Erythroblast (primary cell): ENCODE data around the gene VAV2.
A peak's percentile ranks its signal among the peaks of the same experiment; 100 is the strongest.

Experiments used
- DNase-seq, 2 experiments: peaks; one replicate each; lab custom pipeline; 2025; lab: John Stamatoyannopoulos, UW
- GATA1 ChIP-seq: IDR thresholded peaks from 2 replicates; pipeline ENCODE4 v1.6.1; 2011; ENCODE audit warnings: low read depth, mild to moderate bottlenecking, control low read depth, low read length, moderate library complexity
- POLR2A ChIP-seq: IDR thresholded peaks from 2 replicates; pipeline ENCODE4 v1.6.1; 2011; ENCODE audit warnings: mild to moderate bottlenecking, low read length

Gene VAV2

DNA sequence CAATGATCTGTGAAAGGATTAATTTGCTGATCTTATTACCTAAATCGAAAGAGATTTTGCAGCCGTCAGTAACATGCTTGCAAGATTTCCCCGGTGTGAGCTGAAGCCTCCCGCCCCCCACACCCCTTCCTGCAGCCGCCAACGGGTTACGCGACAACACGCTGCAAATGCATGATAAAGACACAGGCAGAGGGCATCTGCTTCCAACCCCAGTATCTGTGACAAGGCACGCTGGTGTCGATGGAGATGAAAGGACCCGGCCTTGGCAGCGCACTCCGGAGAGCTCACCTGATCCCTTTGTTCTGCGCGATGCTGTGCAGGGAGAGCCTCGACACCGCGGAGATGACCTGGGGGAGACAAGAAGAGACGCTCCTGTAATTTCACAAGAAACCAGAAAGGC, 131.0 kb downstream of the VAV2 start:
- DNase-seq, result peak in 1 of 2 experiments; percentile 17
- TF ChIP-seq GATA1 (no peak), POLR2A (no peak)

GRCh38 chr9:133858771-133859170, 133.4 kb downstream of the VAV2 start:
- DNase-seq, result no peak
- TF ChIP-seq GATA1, result no peak
- no peak for TF ChIP-seq POLR2A

DNA sequence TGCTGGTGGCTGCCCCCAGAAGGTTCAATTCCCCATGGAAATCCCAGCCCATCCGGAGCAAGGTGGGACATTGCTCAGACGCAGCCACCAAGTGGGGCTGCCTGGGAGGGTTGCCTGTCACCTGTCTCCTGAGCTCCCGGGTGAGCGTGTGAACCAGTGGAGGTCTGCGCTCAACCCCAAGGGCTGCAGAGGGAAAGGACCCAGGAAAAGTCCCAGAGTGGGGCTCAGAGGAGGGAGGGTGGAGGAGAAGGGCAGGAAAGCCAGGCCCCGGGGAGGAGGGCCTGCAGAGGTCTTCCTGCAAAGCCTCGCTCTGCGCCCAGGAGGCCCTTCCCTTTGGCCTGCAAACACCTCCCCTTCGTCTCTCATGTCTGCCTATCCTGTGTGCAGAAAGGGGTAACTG, 134.5 kb downstream of the VAV2 start:
- TF ChIP-seq POLR2A (no peak), GATA1 (no peak)
- no peak for DNase-seq

GRCh38 chr9:133856798-133857197, 135.3 kb downstream of the VAV2 start:
- TF ChIP-seq POLR2A, result no peak
- no peak for TF ChIP-seq GATA1
- no peak for DNase-seq

DNA sequence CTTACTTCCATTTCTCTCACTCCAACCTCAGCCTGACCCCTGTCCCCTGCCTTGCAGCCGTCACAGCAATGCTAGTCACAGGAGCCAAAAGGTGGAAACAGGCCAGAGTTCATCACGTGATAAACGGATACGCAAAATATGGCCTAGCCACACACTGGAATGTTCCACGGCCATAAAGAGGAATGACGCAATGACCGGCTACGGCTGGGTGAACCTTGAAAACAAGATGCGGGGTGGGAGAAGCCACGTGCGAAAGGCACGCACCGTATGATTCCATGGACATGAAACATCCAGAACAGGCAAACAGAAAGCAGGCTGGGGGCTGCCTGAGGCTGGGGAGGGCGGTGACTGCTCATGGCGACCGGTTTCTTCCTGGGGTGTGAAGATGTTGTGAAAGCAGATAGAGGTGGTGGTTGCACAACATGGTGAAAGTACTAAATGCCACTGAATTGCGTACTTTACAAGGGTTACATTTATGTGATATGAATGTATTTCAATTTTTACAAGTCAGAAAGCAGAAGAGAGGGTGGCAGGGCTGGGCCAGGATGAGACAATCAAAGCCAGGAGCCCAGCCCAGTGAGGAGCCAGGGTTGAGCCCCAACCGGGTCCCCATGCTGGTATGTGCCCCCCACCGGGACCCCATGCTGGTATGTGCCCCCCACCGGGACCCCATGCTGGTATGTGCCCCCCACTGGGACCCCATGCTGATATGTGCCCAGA, 136.2 kb downstream of the VAV2 start:
- no peak for DNase-seq
- TF ChIP-seq POLR2A, result no peak
- TF ChIP-seq GATA1, result no peak

- TF ChIP-seq POLR2A (no peak), GATA1 (no peak)
- DNase-seq, result no peak
Observed at GRCh38 chr9:133855371-133855770, 136.8 kb downstream of the VAV2 start.

DNA sequence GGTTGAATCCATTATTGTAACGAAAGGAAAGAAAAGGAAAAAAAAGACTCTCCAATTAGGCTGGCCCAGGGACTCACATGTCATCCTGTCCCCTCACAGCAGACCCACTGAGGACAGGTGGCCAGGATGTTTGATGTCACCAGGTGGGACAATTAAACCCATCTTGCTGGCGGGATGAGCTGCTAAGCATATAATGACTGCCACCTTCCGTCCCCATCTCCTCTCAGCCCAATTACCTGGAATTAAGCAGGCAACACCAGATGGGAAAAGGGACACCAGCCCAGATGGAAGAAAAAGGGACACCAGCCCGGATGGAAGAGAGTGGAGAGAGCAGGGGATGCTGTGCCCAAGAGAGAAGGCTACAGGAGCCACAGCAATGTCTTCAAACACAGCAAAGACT, 137.4 kb downstream of the VAV2 start:
- DNase-seq, result no peak
- no peak for TF ChIP-seq GATA1
- no peak for TF ChIP-seq POLR2A

GRCh38 chr9:133854048-133854447, 138.1 kb downstream of the VAV2 start:
- DNase-seq, result no peak
- no peak for TF ChIP-seq GATA1
- no peak for TF ChIP-seq POLR2A

DNA sequence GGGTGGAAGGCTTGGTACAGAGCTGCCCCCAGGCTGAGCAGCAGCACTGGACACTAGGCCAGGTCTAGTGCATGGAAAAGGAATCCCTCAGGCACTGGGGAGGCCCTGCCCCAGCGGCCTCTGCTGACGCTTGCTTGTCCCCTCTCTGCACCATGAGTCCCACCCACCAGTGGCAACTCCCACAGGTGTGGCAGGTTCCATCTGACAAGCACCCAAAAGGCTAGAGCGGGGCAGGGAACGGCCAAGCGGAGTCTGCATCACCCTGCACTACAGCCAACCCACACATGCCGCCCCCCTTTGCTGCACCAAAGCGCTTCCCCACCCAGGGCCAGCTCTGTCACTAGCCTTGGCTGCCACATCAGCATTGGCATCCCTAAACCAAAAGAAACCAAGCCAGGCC, 138.8 kb downstream of the VAV2 start:
- TF ChIP-seq GATA1 (no peak), POLR2A (no peak)
- no peak for DNase-seq

- TF ChIP-seq POLR2A, result no peak
- TF ChIP-seq GATA1, result no peak
- DNase-seq, result no peak
Observed at GRCh38 chr9:133852431-133852830, 139.7 kb downstream of the VAV2 start.

DNA sequence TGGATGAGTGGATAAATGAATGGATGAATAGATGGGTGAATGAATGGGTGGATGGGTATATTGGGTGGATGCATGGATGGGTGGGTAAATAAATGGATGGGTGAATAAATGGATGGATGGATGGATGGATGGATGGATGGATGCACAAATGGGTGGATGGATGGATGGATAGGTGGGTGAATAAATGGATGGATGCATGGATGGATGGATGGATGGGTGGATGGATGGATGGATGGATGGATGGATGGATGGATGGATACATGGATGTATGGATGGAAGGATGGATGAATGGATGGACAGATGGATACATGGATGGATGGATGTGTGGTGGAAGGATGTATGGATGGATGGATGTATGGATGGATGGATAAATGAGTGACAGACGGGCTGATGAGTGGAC, 140.4 kb downstream of the VAV2 start:
- no peak for DNase-seq
- no peak for TF ChIP-seq GATA1
- TF ChIP-seq POLR2A, result no peak

DNA sequence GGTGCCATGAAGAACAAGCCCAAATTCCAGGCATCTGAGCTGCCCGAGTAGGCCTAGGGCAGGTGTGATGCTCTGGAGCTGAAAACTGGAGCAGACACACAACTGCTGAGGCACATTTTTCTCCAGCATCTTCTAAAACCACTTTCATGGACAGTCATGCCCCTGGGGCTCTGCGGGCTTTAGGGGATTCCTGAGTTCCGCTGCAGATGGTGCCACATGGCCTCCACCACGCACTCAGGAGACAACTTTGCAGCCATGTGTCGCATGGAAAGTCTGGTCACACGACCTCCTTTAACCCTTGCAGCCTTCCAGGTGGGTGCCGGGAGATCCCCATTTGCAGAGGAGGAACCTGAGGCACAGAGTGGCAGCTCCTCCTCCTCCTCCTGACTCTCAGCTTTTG, 141.2 kb downstream of the VAV2 start:
- no peak for TF ChIP-seq GATA1
- TF ChIP-seq POLR2A, result no peak
- no peak for DNase-seq

GRCh38 chr9:133850161-133850560, 142.0 kb downstream of the VAV2 start:
- DNase-seq, result no peak
- TF ChIP-seq POLR2A (no peak), GATA1 (no peak)

DNA sequence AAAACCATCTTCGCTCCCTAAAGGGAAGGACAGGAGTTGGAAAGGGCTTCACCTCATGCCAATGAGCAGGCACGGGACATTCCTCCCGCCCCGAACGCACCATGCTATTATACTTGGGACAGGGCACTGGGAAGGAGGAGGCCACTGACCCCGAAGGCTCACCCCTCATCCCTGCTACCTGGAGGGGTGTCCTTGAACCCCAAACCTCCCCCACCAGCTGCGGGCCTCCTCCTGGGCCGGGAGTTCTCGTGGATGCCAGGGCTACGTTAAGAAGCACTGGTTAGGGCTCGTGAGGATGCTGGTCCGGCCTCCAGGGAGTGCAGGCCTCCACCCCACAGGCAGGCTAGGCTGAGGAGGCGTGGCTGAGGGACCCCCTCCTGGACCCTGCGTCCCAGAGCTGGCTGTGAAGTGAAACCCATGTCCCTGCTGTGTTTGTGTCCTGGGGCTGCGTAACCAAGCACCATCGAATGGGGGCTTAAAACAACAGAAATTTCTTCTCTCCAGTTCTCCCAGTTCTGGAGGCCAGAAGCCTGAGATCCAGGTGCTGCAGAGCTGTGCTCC, 142.9 kb downstream of the VAV2 start:
- no peak for DNase-seq
- TF ChIP-seq GATA1, result no peak
- no peak for TF ChIP-seq POLR2A

GRCh38 chr9:133848471-133849109, 143.5 kb downstream of the VAV2 start:
- no peak for DNase-seq

GRCh38 chr9:133846483-133847090, 145.5 kb downstream of the VAV2 start:
- no peak for DNase-seq
- TF ChIP-seq GATA1, result no peak
- TF ChIP-seq POLR2A, result no peak

More at GRCh38 chr9:133848471-133849109, 143.5 kb downstream of the VAV2 start:
- TF ChIP-seq POLR2A (no peak), GATA1 (no peak)
